ENCODE results near the gene CD320. TPM values are rescaled to one million over a fixed set of nuclear protein-coding genes. Genes with fewer than 3 reads are reported as not detected.

CD320 gene
- total RNA-seq, 4 donors from 2014 or later = 9.0 to 23.6 (median 16.8) TPM

GRCh38 chr19:8337728-8338127, 29.6 kb upstream of the CD320 start:
- DNase-seq (ENCODE audit: low spot score in 2 of 2) = no peak
- intact Hi-C loops (cut with DNase I; ENCODE audit: low total_unique reads) = no loop called here
- 77 to 78% methylated on average over 7 of the region's 7 CpGs for WGBS, 2 donors
- H3K4me3 ChIP-seq (ENCODE audit: low read depth, poor library complexity, severe bottlenecking) = no peak overlapping the region
- TF ChIP-seq CTCF (IDR thresholded peaks at IDR 0.05) = no peak
- TF ChIP-seq POLR2A (IDR thresholded peaks at IDR 0.05) = no peak

- DNase-seq (ENCODE audit: low spot score in 2 of 2) = no peak
- 57 to 58% methylated on average over 8 of the region's 8 CpGs for WGBS, 2 donors
- H3K4me3 ChIP-seq (ENCODE audit: low read depth, poor library complexity, severe bottlenecking) = no peak overlapping the region
- TF ChIP-seq POLR2A (IDR thresholded peaks at IDR 0.05) = no peak
- no peak for TF ChIP-seq CTCF (IDR thresholded peaks at IDR 0.05)
- intact Hi-C loops (cut with DNase I; ENCODE audit: low total_unique reads) = no loop called here
Measured at GRCh38 chr19:8336660-8337059, 28.5 kb upstream of the CD320 start.

GRCh38 chr19:8336072-8336569, 28.0 kb upstream of the CD320 start:
- 26 to 31% methylated on average over 27 of the region's 27 CpGs for WGBS, 2 donors
- no peak for DNase-seq (ENCODE audit: low spot score in 2 of 2)
- no peak overlapping the region for H3K4me3 ChIP-seq (ENCODE audit: low read depth, poor library complexity, severe bottlenecking)
- no peak for TF ChIP-seq POLR2A (IDR thresholded peaks at IDR 0.05)
- TF ChIP-seq CTCF (IDR thresholded peaks at IDR 0.05) = no peak
- intact Hi-C loops (cut with DNase I; ENCODE audit: low total_unique reads) = no loop called here

GRCh38 chr19:8335343-8336071, 27.3 kb upstream of the CD320 start:
- TF ChIP-seq CTCF (IDR thresholded peaks at IDR 0.05) (no peak), POLR2A (IDR thresholded peaks at IDR 0.05) (no peak)
- no peak for DNase-seq (ENCODE audit: low spot score in 2 of 2)
- WGBS, 2 donors = 9 to 13% methylated on average over 19 to 46 of the region's 79 CpGs
- intact Hi-C loops (cut with DNase I; ENCODE audit: low total_unique reads) = no loop called here
- no peak overlapping the region for H3K4me3 ChIP-seq (ENCODE audit: low read depth, poor library complexity, severe bottlenecking)

GRCh38 chr19:8334458-8335342, 26.5 kb upstream of the CD320 start:
- no peak for TF ChIP-seq CTCF (IDR thresholded peaks at IDR 0.05)
- TF ChIP-seq POLR2A (IDR thresholded peaks at IDR 0.05) = no peak
- intact Hi-C loops (cut with DNase I; ENCODE audit: low total_unique reads) = no loop called here
- 8 to 19% methylated on average over 27 to 53 of the region's 117 CpGs for WGBS, 2 donors
- DNase-seq (ENCODE audit: low spot score in 2 of 2) = no peak
- H3K4me3 ChIP-seq (ENCODE audit: low read depth, poor library complexity, severe bottlenecking) = no peak overlapping the region

Measured in lower leg skin (tissue), 4 donors.